IMR-90 (cell line): ENCODE data around the gene TIGD1. TPM values are rescaled to one million over a fixed set of nuclear protein-coding genes. Genes with fewer than 3 reads are reported as not detected.
A peak's percentile ranks its signal among the peaks of the same experiment; 100 is the strongest.

Experiments
- ATAC-seq: fragments of 200-7000 bp; cut with Tn5 transposase; 2 replicates; pipeline ENCODE4 v1.9.1; 2020; ENCODE audit warnings: low read depth, mild to moderate bottlenecking, moderate library complexity
- BruUV-seq: library from RNA; stranded (reverse); fragments of 400-500 nt; replicated peaks from 2 replicates; lab custom pipeline; 2021; lab: Mats Ljungman, UMichigan
- CTCF ChIA-PET: fragments of 300-600 bp; formaldehyde crosslinking; extraction: SDS; loops from one replicate; lab custom pipeline; 2021; ENCODE audit warnings: antibody characterized with exemption; lab: Yijun Ruan, JAX
- POLR2A ChIA-PET: fragments of 300-600 bp; sonication (Branson Sonifier 250); formaldehyde crosslinking; loops from one replicate; lab custom pipeline; 2022; ENCODE audit warnings: antibody characterized with exemption; ENCODE audit not compliant: unreplicated experiment; lab: Charles Lee
- DNase-seq: peaks from one replicate; pipeline ENCODE4 v3.0.0; 2013
- H2AFZ ChIP-seq: replicated peaks from 2 replicates; pipeline ENCODE3; 2013; ENCODE audit warnings: low read length, mild to moderate bottlenecking; ENCODE audit not compliant: poor library complexity
- H2AK5ac ChIP-seq: 2 replicates; pipeline ENCODE4 v1.6.1; 2013; ENCODE audit warnings: low read depth, low read length, inconsistent platforms
- H2AK9ac ChIP-seq: replicated peaks from 2 replicates; pipeline ENCODE3; 2013; ENCODE audit warnings: mild to moderate bottlenecking, low read depth, low read length, moderate library complexity; ENCODE audit not compliant: poor library complexity
- H2BK120ac ChIP-seq: 2 replicates; pipeline ENCODE4 v1.6.1; 2013; ENCODE audit warnings: low read depth, low read length, inconsistent platforms
- H2BK15ac ChIP-seq: 3 replicates; pipeline ENCODE4 v1.6.1; 2013; ENCODE audit warnings: low read depth, low read length, inconsistent platforms
- H2BK20ac ChIP-seq: 2 replicates; pipeline ENCODE4 v1.6.1; 2013; ENCODE audit warnings: low read depth, mild to moderate bottlenecking, inconsistent platforms, low read length, moderate library complexity
- H2BK5ac ChIP-seq: 2 replicates; pipeline ENCODE4 v1.6.1; 2013; ENCODE audit warnings: mild to moderate bottlenecking, low read depth, low read length, inconsistent platforms; ENCODE audit not compliant: poor library complexity, severe bottlenecking
- H3K14ac ChIP-seq: replicated peaks from 2 replicates; pipeline ENCODE4 v1.6.1; 2013; ENCODE audit warnings: low read depth, low read length, inconsistent platforms
- H3K18ac ChIP-seq: 2 replicates; pipeline ENCODE4 v1.6.1; 2013; ENCODE audit warnings: low read depth, low read length, control low read depth
- H3K23ac ChIP-seq: 2 replicates; pipeline ENCODE4 v1.6.1; 2013; ENCODE audit warnings: low read depth, low read length, inconsistent platforms
- H3K27ac ChIP-seq: 2 replicates; pipeline ENCODE4 v1.5.1; 2013; ENCODE audit warnings: mild to moderate bottlenecking, control low read depth, low read length; ENCODE audit not compliant: insufficient read depth
- H3K27me3 ChIP-seq: 2 replicates; pipeline ENCODE4 v1.6.1; 2013; ENCODE audit warnings: low read length; ENCODE audit not compliant: control insufficient read depth, insufficient read depth
- H3K36me3 ChIP-seq: 2 replicates; pipeline ENCODE4 v1.6.1; 2013; ENCODE audit warnings: low read length, mixed read lengths; ENCODE audit not compliant: control insufficient read depth, insufficient read depth
- H3K4ac ChIP-seq: 2 replicates; pipeline ENCODE4 v1.6.1; 2013; ENCODE audit warnings: low read depth, low read length, inconsistent platforms
- H3K4me1 ChIP-seq: 2 replicates; pipeline ENCODE4 v1.6.1; 2013; ENCODE audit warnings: low read length, mixed read lengths; ENCODE audit not compliant: control insufficient read depth, insufficient read depth
- H3K4me2 ChIP-seq: 2 replicates; pipeline ENCODE4 v1.6.1; 2013; ENCODE audit warnings: low read depth, mild to moderate bottlenecking, control low read depth, low read length, moderate library complexity
- H3K4me3 ChIP-seq: 2 replicates; pipeline ENCODE4 v1.5.1; 2013; ENCODE audit warnings: low read depth, mild to moderate bottlenecking, control low read depth, low read length, moderate library complexity; ENCODE audit not compliant: insufficient read depth
- H3K56ac ChIP-seq: 2 replicates; pipeline ENCODE4 v1.6.1; 2013; ENCODE audit warnings: low read length, inconsistent platforms; ENCODE audit not compliant: insufficient read depth; ENCODE audit errors: extremely low read depth
- H3K79me1 ChIP-seq, 2 experiments: 2 replicates each; pipeline ENCODE4 v1.6.1; 2013; ENCODE audit warnings: low read length in 2 of 2, inconsistent platforms in 1 of 2, low read depth in 1 of 2
- H3K9ac ChIP-seq: 2 replicates; pipeline ENCODE4 v1.6.1; 2013; ENCODE audit warnings: low read depth, low read length, control low read depth
- H3K9me1 ChIP-seq: 2 replicates; pipeline ENCODE4 v1.6.1; 2013; ENCODE audit warnings: low read length, inconsistent platforms; ENCODE audit not compliant: insufficient read depth
- H3K9me3 ChIP-seq: 2 replicates; pipeline ENCODE4 v1.6.1; 2013; ENCODE audit warnings: low read length; ENCODE audit not compliant: control insufficient read depth, insufficient read depth
- H4K20me1 ChIP-seq: 2 replicates; pipeline ENCODE4 v1.6.1; 2013; ENCODE audit warnings: low read length, inconsistent platforms; ENCODE audit not compliant: insufficient read depth
- H4K5ac ChIP-seq: 2 replicates; pipeline ENCODE4 v1.6.1; 2013; ENCODE audit warnings: mild to moderate bottlenecking, low read depth, low read length, control low read depth
- H4K8ac ChIP-seq, 2 experiments: 2 replicates each; pipeline ENCODE4 v1.6.1; 2013; ENCODE audit warnings: low read depth in 2 of 2, low read length in 2 of 2, control low read depth in 1 of 2, inconsistent platforms in 1 of 2
- H4K91ac ChIP-seq: 2 replicates; pipeline ENCODE4 v1.6.1; 2013; ENCODE audit warnings: low read depth, low read length, inconsistent platforms; ENCODE audit not compliant: insufficient read depth
- BHLHE40 ChIP-seq: fragments of 150-350 bp; IDR thresholded peaks from 2 replicates; pipeline ENCODE4 v1.6.1; 2016; ENCODE audit warnings: mild to moderate bottlenecking, low read depth, low read length
- CEBPB ChIP-seq: IDR thresholded peaks from 2 replicates; pipeline ENCODE4 v1.6.1; 2012; ENCODE audit warnings: low read depth, low read length, improper control_type of control experiment
- CHD1 ChIP-seq: IDR thresholded peaks from 2 replicates; pipeline ENCODE4 v1.6.1; 2012; ENCODE audit warnings: low read depth, low read length, improper control_type of control experiment
- ELK1 ChIP-seq: fragments of 150-350 bp; IDR thresholded peaks from 2 replicates; pipeline ENCODE4 v1.6.1; 2016; ENCODE audit warnings: low read depth, mild to moderate bottlenecking, low read length, moderate library complexity, borderline replicate concordance
- FOS ChIP-seq: fragments of 150-350 bp; IDR thresholded peaks from 2 replicates; pipeline ENCODE4 v1.6.1; 2016; ENCODE audit warnings: low read depth, low read length
- MAFK ChIP-seq: IDR thresholded peaks from 2 replicates; pipeline ENCODE4 v1.6.1; 2012; ENCODE audit warnings: low read depth, low read length, improper control_type of control experiment
- MAZ ChIP-seq: IDR thresholded peaks from 2 replicates; pipeline ENCODE4 v1.6.1; 2012; ENCODE audit warnings: low read depth, mild to moderate bottlenecking, low read length, improper control_type of control experiment, moderate library complexity, borderline replicate concordance
- MXI1 ChIP-seq: IDR thresholded peaks from 2 replicates; pipeline ENCODE4 v1.6.1; 2012; ENCODE audit warnings: low read depth, mild to moderate bottlenecking, low read length, moderate library complexity, borderline replicate concordance
- NFE2L2 ChIP-seq: fragments of 150-350 bp; IDR thresholded peaks from 2 replicates; pipeline ENCODE4 v1.6.1; 2016; ENCODE audit warnings: low read depth, mild to moderate bottlenecking, low read length
- POLR2A ChIP-seq: IDR thresholded peaks from 2 replicates; pipeline ENCODE4 v1.6.1; 2012; ENCODE audit warnings: mild to moderate bottlenecking, low read depth, low read length
- RAD21 ChIP-seq: IDR thresholded peaks from 2 replicates; pipeline ENCODE4 v1.6.1; 2012; ENCODE audit warnings: low read length, improper control_type of control experiment
- RCOR1 ChIP-seq: IDR thresholded peaks from 2 replicates; pipeline ENCODE4 v1.6.1; 2012; ENCODE audit warnings: mild to moderate bottlenecking, low read length, improper control_type of control experiment; ENCODE audit not compliant: insufficient replicate concordance
- RFX5 ChIP-seq: IDR thresholded peaks from 2 replicates; pipeline ENCODE4 v1.8.0; 2012; ENCODE audit warnings: low read depth, mild to moderate bottlenecking, low read length, moderate library complexity
- SMC3 ChIP-seq: fragments of 150-350 bp; IDR thresholded peaks from 2 replicates; pipeline ENCODE4 v1.6.1; 2016; ENCODE audit warnings: low read depth, mild to moderate bottlenecking, antibody characterized with exemption, low read length, moderate library complexity
- dilution Hi-C: fragments of 300-500 bp; cut with HindIII; formaldehyde crosslinking; loops from one replicate; pipeline ENCODE4 v1.14.3; 2018; ENCODE audit warnings: low sequenced_read_pairs; ENCODE audit not compliant: unreplicated experiment
- in situ Hi-C: fragments of 300-500 bp; cut with MboI; formaldehyde crosslinking; loops from 3 replicates; pipeline ENCODE4 v1.14.3; 2019; ENCODE audit warnings: low sequenced_read_pairs, inconsistent platforms, mixed read lengths
- intact Hi-C: fragments of 100-400 bp; cut with micrococcal nuclease; formaldehyde crosslinking; loops from 2 replicates; pipeline ENCODE4 v1.10.0; 2022
- polyA plus RNA-seq, 3 experiments: library from polyadenylated mRNA; depleted of rRNA; stranded (reverse); fragments of >200 nt; gene quantifications; 2 replicates each; pipeline ENCODE4 v1.2.3, GENCODE V29; 2012; ENCODE audit warnings: low replicate concordance in 1 of 3
- total RNA-seq: library from RNA; depleted of rRNA; stranded (reverse); fragments of >200 nt; gene quantifications from 2 replicates; pipeline ENCODE4 v1.2.3, GENCODE V29; 2012
- TF ChIP-seq, protein P1 (sequence below): conservative IDR thresholded peaks from 2 replicates; pipeline ENCODE4 v1.5.1; 2012; ENCODE audit warnings: mild to moderate bottlenecking, low read depth, low read length, improper control_type of control experiment
- TF ChIP-seq, protein P2 (sequence below): fragments of 150-350 bp; IDR thresholded peaks from 2 replicates; pipeline ENCODE4 v1.6.1; 2017; ENCODE audit warnings: mild to moderate bottlenecking, antibody characterized with exemption, low read length, low read depth

Gene TIGD1
- total and polyA plus RNA-seq, 2 of the 4 experiments (the other 2 are of a cell fraction): 2.7 to 2.9 TPM

DNA sequence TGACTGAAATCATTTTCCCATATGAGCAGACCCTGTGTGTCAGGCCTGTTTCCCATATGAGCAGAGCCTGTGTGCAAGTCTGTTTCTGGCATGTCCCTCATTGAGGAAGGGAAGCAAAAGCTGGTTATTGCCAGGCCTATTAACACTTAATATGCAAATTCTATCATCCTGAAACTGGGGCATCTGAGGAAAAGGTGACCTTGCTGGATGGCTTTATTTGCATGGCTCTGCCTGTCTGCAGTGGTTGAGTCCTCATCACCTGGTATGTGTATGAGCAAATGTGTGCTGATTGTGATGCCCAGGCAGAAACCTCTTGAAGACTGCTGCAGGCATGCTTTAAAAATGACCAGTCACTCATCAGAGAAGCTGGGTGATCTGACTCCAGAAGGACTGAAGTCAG is 31.4 kb upstream of the TIGD1 start:
- TF ChIP-seq RCOR1 (no peak), RAD21 (no peak), SMC3 (no peak), BHLHE40 (no peak), RFX5 (no peak), NFE2L2 (no peak), MXI1 (no peak), POLR2A (no peak), CEBPB (no peak), MAFK (no peak), MAZ (no peak), FOS (no peak), ELK1 (no peak), CHD1 (no peak)
- TF ChIP-seq, protein P1, sequence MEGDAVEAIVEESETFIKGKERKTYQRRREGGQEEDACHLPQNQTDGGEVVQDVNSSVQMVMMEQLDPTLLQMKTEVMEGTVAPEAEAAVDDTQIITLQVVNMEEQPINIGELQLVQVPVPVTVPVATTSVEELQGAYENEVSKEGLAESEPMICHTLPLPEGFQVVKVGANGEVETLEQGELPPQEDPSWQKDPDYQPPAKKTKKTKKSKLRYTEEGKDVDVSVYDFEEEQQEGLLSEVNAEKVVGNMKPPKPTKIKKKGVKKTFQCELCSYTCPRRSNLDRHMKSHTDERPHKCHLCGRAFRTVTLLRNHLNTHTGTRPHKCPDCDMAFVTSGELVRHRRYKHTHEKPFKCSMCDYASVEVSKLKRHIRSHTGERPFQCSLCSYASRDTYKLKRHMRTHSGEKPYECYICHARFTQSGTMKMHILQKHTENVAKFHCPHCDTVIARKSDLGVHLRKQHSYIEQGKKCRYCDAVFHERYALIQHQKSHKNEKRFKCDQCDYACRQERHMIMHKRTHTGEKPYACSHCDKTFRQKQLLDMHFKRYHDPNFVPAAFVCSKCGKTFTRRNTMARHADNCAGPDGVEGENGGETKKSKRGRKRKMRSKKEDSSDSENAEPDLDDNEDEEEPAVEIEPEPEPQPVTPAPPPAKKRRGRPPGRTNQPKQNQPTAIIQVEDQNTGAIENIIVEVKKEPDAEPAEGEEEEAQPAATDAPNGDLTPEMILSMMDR: no peak
- TF ChIP-seq, protein P2, sequence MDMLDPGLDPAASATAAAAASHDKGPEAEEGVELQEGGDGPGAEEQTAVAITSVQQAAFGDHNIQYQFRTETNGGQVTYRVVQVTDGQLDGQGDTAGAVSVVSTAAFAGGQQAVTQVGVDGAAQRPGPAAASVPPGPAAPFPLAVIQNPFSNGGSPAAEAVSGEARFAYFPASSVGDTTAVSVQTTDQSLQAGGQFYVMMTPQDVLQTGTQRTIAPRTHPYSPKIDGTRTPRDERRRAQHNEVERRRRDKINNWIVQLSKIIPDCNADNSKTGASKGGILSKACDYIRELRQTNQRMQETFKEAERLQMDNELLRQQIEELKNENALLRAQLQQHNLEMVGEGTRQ: no peak
- Histone ChIP-seq H4K20me1 (no peaks in the 10 kb centered on the region), H3K4me1 (0 out of 2 replicates have a peak, but pooled peaks cover 2% of the 10 kb centered on the region), H2AK9ac (no peak overlapping the region), H2BK20ac (no peak overlapping the region), H3K9me3 (no peaks in the 10 kb centered on the region), H2AFZ (no peak overlapping the region), H4K91ac (no peak overlapping the region), H2BK15ac (no peak overlapping the region), H2BK120ac (no peak overlapping the region), H3K4me3 (no peak overlapping the region), H3K4me2 (no peak overlapping the region), H3K4ac (no peak overlapping the region), H3K9ac (no peak overlapping the region), H2BK5ac (no peak overlapping the region), H3K9me1 (no peaks in the 10 kb centered on the region; the same call in 1 of the 2 replicates), H2AK5ac (no peak overlapping the region), H3K27ac (no peak overlapping the region), H3K18ac (no peak overlapping the region), H4K5ac (no peak overlapping the region), H3K27me3 (no peaks in the 10 kb centered on the region), H3K56ac (no peak overlapping the region), H4K8ac (no peak overlapping the region), H3K14ac (no peak overlapping the region), H3K23ac (no peak overlapping the region), H3K36me3 (peaks cover 6% of the 10 kb centered on the region; the same call in 1 of the 2 replicates), H3K79me1 (no peaks in the 10 kb centered on the region)
- intact Hi-C loops (no loop called here), in situ Hi-C loops (no loop called here), dilution Hi-C loops (no loop called here)
- POLR2A ChIA-PET: no interaction called here
- ATAC-seq (no peak), DNase-seq (no peak)
- BruUV-seq: TSS peak; percentile 40
- CTCF ChIA-PET: no interaction called here
